Lower lobe of right lung (tissue), 1 donor: ENCODE results near the gene TBR1. TPM values are rescaled to one million over a fixed set of nuclear protein-coding genes. Genes with fewer than 3 reads are reported as not detected.

Source experiments
- total RNA-seq: library from RNA; stranded (reverse); fragmentation: NEBNext Ultra II Directional; extraction: Animal tissue kit (Norgen Biotek cat#: 25700); gene quantifications from one replicate; pipeline ENCODE4 v1.2.1, GENCODE V29; 2021
- donor health status: DM: no; HTN: yes; CAD: no; lungs with severe emphysema.

TBR1 gene
- total RNA-seq, 1 donor from 2014 or later, result not detected

Other genes starting within 250 kb of the TBR1 start
- 33.5 TPM for gene PSMD14, start 107.9 kb upstream of the TBR1 start, total RNA-seq
- gene SLC4A10, start 208.1 kb downstream of the TBR1 start, total RNA-seq, result 0.15 TPM